ENCODE results near the gene SAMD3. TPM values are rescaled to one million over a fixed set of nuclear protein-coding genes. Genes with fewer than 3 reads are reported as not detected.
"Not testable (repeated sequence)": the region's sequence is repeated elsewhere in the genome, so short reads cannot be mapped to it uniquely, and the experiment has no call there.

Gene SAMD3
- total RNA-seq, 1 donor from 2014 or later: 0.45 TPM

DNA sequence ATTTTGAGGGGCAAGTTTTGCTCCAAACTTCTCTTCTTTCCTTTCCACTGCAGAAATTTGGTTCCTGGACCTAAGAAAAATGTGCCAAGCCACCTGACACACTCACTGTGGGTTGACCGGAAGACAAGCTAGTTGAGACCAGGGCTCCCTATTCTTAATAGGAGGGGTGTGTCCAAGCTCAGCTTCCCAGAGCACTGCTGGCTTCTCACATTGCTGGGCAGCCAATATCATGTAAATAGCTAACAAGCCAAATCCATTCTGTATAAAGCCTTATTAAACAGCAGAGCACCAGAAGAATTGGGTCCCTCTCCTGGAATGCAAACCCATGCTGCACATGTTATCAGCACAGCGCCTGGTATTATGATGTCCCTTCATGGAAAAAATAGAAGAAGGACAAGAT lies 17.0 kb upstream of the SAMD3 start:
- no peaks in the 10 kb centered on the region for H3K79me2 ChIP-seq (ENCODE audit: insufficient read depth, low read length)
- H3K27me3 ChIP-seq (ENCODE audit: insufficient read depth, low read length): no peaks in the 10 kb centered on the region
- TF ChIP-seq EZH2 (IDR thresholded peaks at IDR 0.05; ENCODE audit: insufficient read depth, low read length): no peak
- TF ChIP-seq, protein P1, sequence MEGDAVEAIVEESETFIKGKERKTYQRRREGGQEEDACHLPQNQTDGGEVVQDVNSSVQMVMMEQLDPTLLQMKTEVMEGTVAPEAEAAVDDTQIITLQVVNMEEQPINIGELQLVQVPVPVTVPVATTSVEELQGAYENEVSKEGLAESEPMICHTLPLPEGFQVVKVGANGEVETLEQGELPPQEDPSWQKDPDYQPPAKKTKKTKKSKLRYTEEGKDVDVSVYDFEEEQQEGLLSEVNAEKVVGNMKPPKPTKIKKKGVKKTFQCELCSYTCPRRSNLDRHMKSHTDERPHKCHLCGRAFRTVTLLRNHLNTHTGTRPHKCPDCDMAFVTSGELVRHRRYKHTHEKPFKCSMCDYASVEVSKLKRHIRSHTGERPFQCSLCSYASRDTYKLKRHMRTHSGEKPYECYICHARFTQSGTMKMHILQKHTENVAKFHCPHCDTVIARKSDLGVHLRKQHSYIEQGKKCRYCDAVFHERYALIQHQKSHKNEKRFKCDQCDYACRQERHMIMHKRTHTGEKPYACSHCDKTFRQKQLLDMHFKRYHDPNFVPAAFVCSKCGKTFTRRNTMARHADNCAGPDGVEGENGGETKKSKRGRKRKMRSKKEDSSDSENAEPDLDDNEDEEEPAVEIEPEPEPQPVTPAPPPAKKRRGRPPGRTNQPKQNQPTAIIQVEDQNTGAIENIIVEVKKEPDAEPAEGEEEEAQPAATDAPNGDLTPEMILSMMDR (IDR thresholded peaks at IDR 0.05; ENCODE audit: insufficient read depth, low read depth, low read length): no peak
- no peaks in the 10 kb centered on the region for H3K27me3 Mint-ChIP-seq (ENCODE audit: low read depth, unreplicated experiment)
- H3K4me3 ChIP-seq (ENCODE audit: insufficient read depth, low read depth, low read length): no peak overlapping the region
- H3K4me1 Mint-ChIP-seq (ENCODE audit: low read depth, unreplicated experiment): peaks cover 13% of the 10 kb centered on the region
- H3K9ac ChIP-seq (ENCODE audit: low read length): peak overlapping the region; percentile 5
- peak overlapping the region; percentile 87 for H3K27ac Mint-ChIP-seq (ENCODE audit: unreplicated experiment)
- H3K4me2 ChIP-seq (ENCODE audit: low read length): no peak overlapping the region
- H3K4me1 ChIP-seq (ENCODE audit: insufficient read depth, low read length): peaks cover 9% of the 10 kb centered on the region
- H3K27ac ChIP-seq (ENCODE audit: low read depth, low read length): peak overlapping the region; percentile 26
- H3K36me3 ChIP-seq (ENCODE audit: insufficient read depth, low read length): no peaks in the 10 kb centered on the region
- no peaks in the 10 kb centered on the region for H3K9me3 Mint-ChIP-seq (ENCODE audit: unreplicated experiment)
- H3K9me3 ChIP-seq (ENCODE audit: insufficient read depth, low read depth, low read length): no peaks in the 10 kb centered on the region
- FAIRE-seq: no peak
- H2AFZ ChIP-seq (ENCODE audit: low read depth, low read length): no peak overlapping the region
- H3K4me3 Mint-ChIP-seq (ENCODE audit: unreplicated experiment): no peak overlapping the region
- H3K36me3 Mint-ChIP-seq (ENCODE audit: low read depth, unreplicated experiment): no peaks in the 10 kb centered on the region
- DNase-seq (ENCODE audit: low read depth): no peak
- no peaks in the 10 kb centered on the region for H4K20me1 ChIP-seq (ENCODE audit: insufficient read depth, low read length)

DNA sequence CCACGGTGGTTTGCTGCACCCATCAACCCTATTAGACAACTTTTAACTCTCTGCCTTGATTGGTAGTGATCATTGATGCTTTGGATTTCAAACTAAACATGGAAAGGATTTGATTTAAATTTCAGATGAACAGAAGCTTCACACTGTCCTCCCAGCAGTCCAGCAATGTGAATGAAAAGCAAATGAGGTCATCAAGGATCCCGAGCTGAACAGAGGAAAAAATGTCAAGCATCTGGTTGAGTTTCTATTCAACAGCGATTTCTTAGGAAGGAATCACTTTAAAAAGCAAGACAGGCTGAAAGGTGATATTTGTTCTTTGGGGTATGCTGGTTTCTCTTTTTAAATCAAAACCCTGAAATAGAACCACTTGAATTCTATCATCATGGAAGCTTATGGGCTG lies 10.6 kb upstream of the SAMD3 start:
- Mint-ChIP-seq H3K9me3 (ENCODE audit: unreplicated experiment) (peaks cover 1% of the 10 kb centered on the region), H3K27ac (ENCODE audit: unreplicated experiment) (no peak overlapping the region), H3K27me3 (ENCODE audit: low read depth, unreplicated experiment) (peaks cover 2% of the 10 kb centered on the region), H3K4me3 (ENCODE audit: unreplicated experiment) (no peak overlapping the region), H3K36me3 (ENCODE audit: low read depth, unreplicated experiment) (no peaks in the 10 kb centered on the region), H3K4me1 (ENCODE audit: low read depth, unreplicated experiment) (peaks cover 14% of the 10 kb centered on the region)
- no peak overlapping the region for H2AFZ ChIP-seq (ENCODE audit: low read depth, low read length)
- no peaks in the 10 kb centered on the region for H3K36me3 ChIP-seq (ENCODE audit: insufficient read depth, low read length)
- no peak overlapping the region for H3K9ac ChIP-seq (ENCODE audit: low read length)
- peak overlapping the region; percentile 59 for H3K4me2 ChIP-seq (ENCODE audit: low read length)
- FAIRE-seq: peak; percentile 66
- H3K27me3 ChIP-seq (ENCODE audit: insufficient read depth, low read length): no peaks in the 10 kb centered on the region
- H3K79me2 ChIP-seq (ENCODE audit: insufficient read depth, low read length): no peaks in the 10 kb centered on the region
- DNase-seq (ENCODE audit: low read depth): peak; percentile 53
- H4K20me1 ChIP-seq (ENCODE audit: insufficient read depth, low read length): no peaks in the 10 kb centered on the region
- H3K27ac ChIP-seq (ENCODE audit: low read depth, low read length): no peak overlapping the region
- H3K4me1 ChIP-seq (ENCODE audit: insufficient read depth, low read length): no peaks in the 10 kb centered on the region
- no peak overlapping the region for H3K4me3 ChIP-seq (ENCODE audit: insufficient read depth, low read depth, low read length)
- no peaks in the 10 kb centered on the region for H3K9me3 ChIP-seq (ENCODE audit: insufficient read depth, low read depth, low read length)
- TF ChIP-seq EZH2 (IDR thresholded peaks at IDR 0.05; ENCODE audit: insufficient read depth, low read length): no peak
- TF ChIP-seq, protein P1 (IDR thresholded peaks at IDR 0.05; ENCODE audit: insufficient read depth, low read depth, low read length): no peak

DNA sequence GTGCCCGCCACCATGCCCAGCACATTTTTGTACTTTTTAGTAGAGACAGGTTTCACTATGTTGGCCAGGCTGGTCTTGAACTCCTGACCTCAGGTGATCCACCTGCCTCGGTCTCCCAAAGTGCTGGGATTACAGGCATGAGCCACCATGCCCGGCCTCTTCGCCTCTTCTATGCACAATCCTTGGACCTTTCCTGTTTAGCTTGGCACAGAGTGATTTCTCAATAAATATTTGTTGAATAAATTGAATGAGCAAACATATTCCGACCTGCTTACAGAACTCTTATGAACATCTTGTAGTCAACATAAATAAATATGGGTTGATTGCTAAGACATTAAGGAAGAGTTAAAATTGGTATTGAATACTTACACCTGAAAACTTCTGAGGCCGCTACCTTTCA lies 7.8 kb upstream of the SAMD3 start:
- not testable (repeated sequence) for H3K4me2 ChIP-seq (ENCODE audit: low read length); H2AFZ ChIP-seq (ENCODE audit: low read depth, low read length); H4K20me1 ChIP-seq (ENCODE audit: insufficient read depth, low read length); H3K4me3 ChIP-seq (ENCODE audit: insufficient read depth, low read depth, low read length); DNase-seq (ENCODE audit: low read depth); H3K27ac Mint-ChIP-seq (ENCODE audit: unreplicated experiment); H3K9ac ChIP-seq (ENCODE audit: low read length); H3K79me2 ChIP-seq (ENCODE audit: insufficient read depth, low read length); FAIRE-seq; H3K27me3 Mint-ChIP-seq (ENCODE audit: low read depth, unreplicated experiment); H3K27ac ChIP-seq (ENCODE audit: low read depth, low read length); H3K9me3 Mint-ChIP-seq (ENCODE audit: unreplicated experiment); H3K36me3 Mint-ChIP-seq (ENCODE audit: low read depth, unreplicated experiment); H3K4me3 Mint-ChIP-seq (ENCODE audit: unreplicated experiment); H3K27me3 ChIP-seq (ENCODE audit: insufficient read depth, low read length); H3K4me1 ChIP-seq (ENCODE audit: insufficient read depth, low read length); H3K9me3 ChIP-seq (ENCODE audit: insufficient read depth, low read depth, low read length); H3K36me3 ChIP-seq (ENCODE audit: insufficient read depth, low read length)
- H3K4me1 Mint-ChIP-seq (ENCODE audit: low read depth, unreplicated experiment): peaks cover 14% of the 10 kb centered on the region
